ENCODE measurements around the gene ARRDC4. TPM values are rescaled to one million over a fixed set of nuclear protein-coding genes. Genes with fewer than 3 reads are reported as not detected.

ARRDC4 gene
- total RNA-seq, 1 experiment from 2014 or later, result 8.7 TPM

DNA sequence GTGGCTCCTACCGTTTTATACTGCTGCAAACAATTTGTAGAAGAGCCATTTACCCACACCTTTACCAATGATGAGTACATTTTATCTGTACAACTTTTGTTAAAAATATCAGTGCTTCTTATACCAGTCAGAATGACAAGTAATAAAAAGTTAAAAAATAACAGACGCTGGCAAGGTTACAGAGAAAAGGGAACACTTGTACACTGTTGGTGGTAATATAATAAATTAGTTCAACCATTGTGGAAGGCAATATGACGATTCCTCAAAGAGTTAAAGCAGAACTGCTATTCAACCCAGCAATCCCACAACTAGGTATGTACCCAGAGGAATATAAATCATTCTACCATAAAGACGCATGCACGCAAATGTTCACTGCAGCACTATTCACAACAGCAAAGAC is 51.9 kb downstream of the ARRDC4 start:
- Histone ChIP-seq H3K4me2 (ENCODE audit: insufficient read depth, insufficient read length, low read length) (no peak overlapping the region), H3K14ac (ENCODE audit: insufficient read depth, low read length) (no peak overlapping the region), H2BK12ac (ENCODE audit: insufficient read length, low read depth, low read length) (no peak overlapping the region), H4K91ac (ENCODE audit: insufficient read length, low read depth, low read length) (no peak overlapping the region), H3K23me2 (ENCODE audit: insufficient read length, low read depth, low read length, poor library complexity, severe bottlenecking) (no peaks in the 10 kb centered on the region), H4K5ac (ENCODE audit: insufficient read length, low read depth, low read length) (no peak overlapping the region), H2BK5ac (ENCODE audit: insufficient read length, low read length) (no peak overlapping the region), H3K4me1 (ENCODE audit: insufficient read depth, low read length) (no peaks in the 10 kb centered on the region), H2BK120ac (ENCODE audit: low read depth, low read length, poor library complexity, severe bottlenecking) (no peak overlapping the region), H4K20me1 (ENCODE audit: control insufficient read depth, insufficient read depth, insufficient read length) (no peaks in the 10 kb centered on the region), H3K27ac (ENCODE audit: insufficient read length, low read depth, low read length) (no peak overlapping the region), H3K27me3 (ENCODE audit: insufficient read depth, low read length) (no peaks in the 10 kb centered on the region), H3K18ac (ENCODE audit: insufficient read length, low read depth, low read length) (no peak overlapping the region), H2BK15ac (ENCODE audit: low read depth, low read length) (no peak overlapping the region), H3K9ac (ENCODE audit: extremely low read depth, insufficient read length, low read length) (no peak overlapping the region), H3K9me3 (ENCODE audit: control insufficient read depth, low read depth, low read length) (no peaks in the 10 kb centered on the region), H3K56ac (ENCODE audit: insufficient read length, low read depth, low read length) (no peak overlapping the region), H3K79me1 (ENCODE audit: insufficient read depth, low read depth, low read length, poor library complexity, severe bottlenecking) (no peaks in the 10 kb centered on the region), H3K4ac (ENCODE audit: low read depth, low read length) (no peak overlapping the region), H3K79me2 (ENCODE audit: insufficient read depth, low read length) (no peaks in the 10 kb centered on the region), H2AK5ac (ENCODE audit: insufficient read length, low read length) (no peak overlapping the region), H3K23ac (ENCODE audit: insufficient read length, low read depth, low read length) (no peak overlapping the region), H3T11ph (ENCODE audit: low read length) (no peak overlapping the region), H2AFZ (ENCODE audit: low read length) (no peak overlapping the region), H2BK20ac (ENCODE audit: low read depth, low read length, poor library complexity, severe bottlenecking) (no peak overlapping the region), H4K8ac (replicated peaks; ENCODE audit: insufficient read length, low read depth, low read length) (no peak overlapping the region)
- Mint-ChIP-seq H3K36me3 (ENCODE audit: insufficient read depth in 1 of 3, low read depth in 3 of 3) (no peaks in the 10 kb centered on the region), H3K4me3 (no peak overlapping the region), H3K4me1 (no peaks in the 10 kb centered on the region), H3K9me3 (no peaks in the 10 kb centered on the region), H3K27me3 (ENCODE audit: low read depth) (no peaks in the 10 kb centered on the region), H3K27ac (no peak overlapping the region)
- TF ChIP-seq, protein P1, sequence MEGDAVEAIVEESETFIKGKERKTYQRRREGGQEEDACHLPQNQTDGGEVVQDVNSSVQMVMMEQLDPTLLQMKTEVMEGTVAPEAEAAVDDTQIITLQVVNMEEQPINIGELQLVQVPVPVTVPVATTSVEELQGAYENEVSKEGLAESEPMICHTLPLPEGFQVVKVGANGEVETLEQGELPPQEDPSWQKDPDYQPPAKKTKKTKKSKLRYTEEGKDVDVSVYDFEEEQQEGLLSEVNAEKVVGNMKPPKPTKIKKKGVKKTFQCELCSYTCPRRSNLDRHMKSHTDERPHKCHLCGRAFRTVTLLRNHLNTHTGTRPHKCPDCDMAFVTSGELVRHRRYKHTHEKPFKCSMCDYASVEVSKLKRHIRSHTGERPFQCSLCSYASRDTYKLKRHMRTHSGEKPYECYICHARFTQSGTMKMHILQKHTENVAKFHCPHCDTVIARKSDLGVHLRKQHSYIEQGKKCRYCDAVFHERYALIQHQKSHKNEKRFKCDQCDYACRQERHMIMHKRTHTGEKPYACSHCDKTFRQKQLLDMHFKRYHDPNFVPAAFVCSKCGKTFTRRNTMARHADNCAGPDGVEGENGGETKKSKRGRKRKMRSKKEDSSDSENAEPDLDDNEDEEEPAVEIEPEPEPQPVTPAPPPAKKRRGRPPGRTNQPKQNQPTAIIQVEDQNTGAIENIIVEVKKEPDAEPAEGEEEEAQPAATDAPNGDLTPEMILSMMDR (conservative IDR thresholded peaks at IDR 0.05), result no peak
- DNase-seq, result no peak
- no CpG with 5 or more reads among the region's 5 CpGs for WGBS (ENCODE audit: extremely low coverage, insufficient read length, low lambda C conversion rate)
